B cell (primary cell): ENCODE data around the gene NPPB. TPM values are rescaled to one million over a fixed set of nuclear protein-coding genes. Genes with fewer than 3 reads are reported as not detected.

ENCODE experiments used
- ATAC-seq: fragments of 200-7000 bp; cut with Tn5 transposase; one replicate; pipeline ENCODE4 v1.10.0; 2021; ENCODE audit warnings: low read depth, mild to moderate bottlenecking, moderate number of reproducible peaks, moderate library complexity
- CTCF ChIA-PET: fragments of 350-600 bp; sonication (Branson Sonifier 250); formaldehyde crosslinking; loops from one replicate; lab custom pipeline; 2021; ENCODE audit warnings: antibody characterized with exemption, inconsistent platforms; lab: Charles Lee
- POLR2A ChIA-PET: fragments of 350-600 bp; sonication (Branson Sonifier 250); formaldehyde crosslinking; loops from one replicate; lab custom pipeline; 2021; ENCODE audit warnings: antibody characterized with exemption; lab: Charles Lee
- DNase-seq: peaks from one replicate; pipeline ENCODE4 v3.0.0; 2013
- H2AFZ ChIP-seq: 2 replicates; pipeline ENCODE4 v1.6.1; 2012; ENCODE audit warnings: mild to moderate bottlenecking, low read depth, low read length; ENCODE audit not compliant: insufficient read depth, poor library complexity, severe bottlenecking
- H3K27ac ChIP-seq, 2 donors: 1 replicate in 1 of 2; 2 replicates in 1 of 2; pipeline ENCODE4 v1.5.1; 2012 to 2013; ENCODE audit warnings: low read length in 2 of 2, mild to moderate bottlenecking in 2 of 2, moderate library complexity in 1 of 2
- H3K27me3 ChIP-seq, 4 experiments: fragments of 200-600 bp in 1 of 4; sonication (generic) in 1 of 4; replicated peaks in 1 of 4; 1 replicate in 2 of 4; 2 replicates in 2 of 4; pipeline versions ENCODE4 v1.6.1 to v1.7.0; 2013 to 2016; ENCODE audit warnings: low read length in 3 of 4, mild to moderate bottlenecking in 2 of 4, mixed read lengths in 1 of 4, moderate library complexity in 1 of 4; ENCODE audit not compliant: insufficient read depth in 4 of 4, control insufficient read depth in 3 of 4; ENCODE audit errors: control extremely low read depth in 1 of 4
- H3K36me3 ChIP-seq, 2 experiments: replicated peaks in 1 of 2; 1 replicate in 1 of 2; 2 replicates in 1 of 2; pipeline versions ENCODE4 v1.6.1 to v1.7.1; 2013; ENCODE audit warnings: low read length in 1 of 2; ENCODE audit not compliant: insufficient read depth in 2 of 2, control insufficient read depth in 1 of 2; ENCODE audit errors: control extremely low read depth in 1 of 2, extremely low read depth in 1 of 2
- H3K4me1 ChIP-seq, 2 donors: fragments of 200-600 bp in 1 of 2; sonication (generic) in 1 of 2; 1 replicate in 1 of 2; 2 replicates in 1 of 2; pipeline versions ENCODE4 v1.5.1 to v1.6.1; 2013 to 2017; ENCODE audit warnings: low read length in 2 of 2; ENCODE audit not compliant: control insufficient read depth in 2 of 2, insufficient read depth in 2 of 2
- H3K4me2 ChIP-seq: replicated peaks from 2 replicates; pipeline ENCODE3; 2012; ENCODE audit warnings: mild to moderate bottlenecking, low read depth, low read length; ENCODE audit not compliant: poor library complexity, severe bottlenecking
- H3K4me3 ChIP-seq, 5 experiments: fragments of 200-600 bp in 1 of 5; sonication (generic) in 1 of 5; 1 replicate in 3 of 5; 2 replicates in 2 of 5; pipeline versions ENCODE4 v1.5.1 to v1.7.0; 2011 to 2016; ENCODE audit warnings: low read length in 4 of 5, mild to moderate bottlenecking in 4 of 5, low read depth in 2 of 5, control low read depth in 1 of 5, moderate library complexity in 1 of 5; ENCODE audit not compliant: insufficient read depth in 1 of 5; ENCODE audit errors: control extremely low read depth in 1 of 5, extremely low read depth in 1 of 5
- H3K79me2 ChIP-seq: fragments of 200-600 bp; sonication (generic); one replicate; pipeline ENCODE4 v1.6.0; 2016; ENCODE audit warnings: low read length; ENCODE audit not compliant: control insufficient read depth, insufficient read depth
- H3K9ac ChIP-seq: fragments of 200-600 bp; sonication (generic); 2 replicates; pipeline ENCODE4 v1.6.1; 2017; ENCODE audit warnings: mild to moderate bottlenecking, low read length, moderate library complexity
- H3K9me3 ChIP-seq, 3 donors: one replicate each; pipeline versions ENCODE4 v1.6.1 to v1.7.1; 2013; ENCODE audit warnings: low read length in 2 of 3; ENCODE audit not compliant: control insufficient read depth in 2 of 3, insufficient read depth in 1 of 3; ENCODE audit errors: control extremely low read depth in 1 of 3
- H4K20me1 ChIP-seq: 2 replicates; pipeline ENCODE4 v1.6.0; 2012; ENCODE audit warnings: mild to moderate bottlenecking, low read length; ENCODE audit not compliant: insufficient read depth, control insufficient read depth, poor library complexity, severe bottlenecking
- H3K27ac Mint-ChIP-seq: one replicate; pipeline ENCODE4 v1.8.0; 2021; ENCODE audit warnings: mixed read lengths
- H3K27me3 Mint-ChIP-seq: one replicate; pipeline ENCODE4 v1.8.0; 2021; ENCODE audit warnings: mixed read lengths
- H3K4me1 Mint-ChIP-seq: one replicate; pipeline ENCODE4 v1.8.0; 2021; ENCODE audit warnings: mixed read lengths
- H3K4me3 Mint-ChIP-seq: one replicate; pipeline ENCODE4 v1.8.0; 2021; ENCODE audit warnings: mixed read lengths
- H3K9me3 Mint-ChIP-seq: one replicate; pipeline ENCODE4 v1.8.0; 2022; ENCODE audit warnings: mixed read lengths; ENCODE audit not compliant: insufficient read depth
- CTCF ChIP-seq: fragments of 200-600 bp; IDR thresholded peaks from one replicate; pipeline ENCODE4 v1.8.0; 2022; ENCODE audit warnings: antibody characterized with exemption, mild to moderate bottlenecking
- EZH2 ChIP-seq: IDR thresholded peaks from 2 replicates; pipeline ENCODE4 v1.6.1; 2012; ENCODE audit warnings: borderline replicate concordance, low read depth, mild to moderate bottlenecking, moderate library complexity, low read length; ENCODE audit not compliant: insufficient read depth, poor library complexity, severe bottlenecking
- WGBS: methylation state at CpG from one replicate; pipeline ENCODE4 v1.1.5; 2013; ENCODE audit warnings: missing lambda C conversion rate; ENCODE audit not compliant: insufficient coverage; 5-methylcytosine and 5-hydroxymethylcytosine counted together
- intact Hi-C: fragments of 100-400 bp; cut with micrococcal nuclease; formaldehyde crosslinking; loops from one replicate; pipeline ENCODE4 v1.10.0; 2022
- polyA plus RNA-seq: library from polyadenylated mRNA; depleted of rRNA; stranded (reverse); fragments of >200 nt; gene quantifications from 2 replicates; pipeline ENCODE4 v1.2.3, GENCODE V29; 2012
- total RNA-seq, 2 donors: library from RNA; stranded (reverse); fragments of 120-200 nt in 1 of 2; gene quantifications; 1 replicate in 1 of 2; 2 replicates in 1 of 2; pipeline versions ENCODE4 v1.2.3 to v1.2.4, GENCODE V29; 2013 to 2022

The NPPB gene
- total and polyA plus RNA-seq, 2 donors (not counting 1 experiment from before 2014, with no cell fraction given) = not detected

- Mint-ChIP-seq H3K4me1 (no peaks in the 10 kb centered on the region), H3K27me3 (peaks cover 18% of the 10 kb centered on the region), H3K4me3 (no peak overlapping the region), H3K27ac (no peak overlapping the region), H3K9me3 (no peaks in the 10 kb centered on the region)
- Histone ChIP-seq H3K9ac (no peak overlapping the region), H3K27ac (no peak overlapping the region), H3K79me2 (no peaks in the 10 kb centered on the region), H3K27me3 (peaks cover 0 to 14% (median 0%) of the 10 kb centered on the region in 4 experiments), H2AFZ (no peak overlapping the region), H3K4me2 (no peak overlapping the region), H4K20me1 (no peaks in the 10 kb centered on the region), H3K4me3 (no peak overlapping the region), H3K36me3 (no peaks in the 10 kb centered on the region), H3K9me3 (no peaks in the 10 kb centered on the region), H3K4me1 (no peaks in the 10 kb centered on the region)
- no peak for DNase-seq
- CTCF ChIA-PET = no interaction called here
- TF ChIP-seq CTCF (no peak), EZH2 (no peak)
- ATAC-seq = no peak
- POLR2A ChIA-PET = no interaction called here
- 87% methylated on average over 10 of the region's 10 CpGs for WGBS
- intact Hi-C loops = no loop called here
Measured at GRCh38 chr1:11875094-11875493, 16.3 kb upstream of the NPPB start.

- ATAC-seq (no peak), DNase-seq (no peak)
- Histone ChIP-seq H4K20me1 (no peaks in the 10 kb centered on the region), H3K9ac (no peak overlapping the region), H3K9me3 (no peaks in the 10 kb centered on the region), H3K4me1 (no peaks in the 10 kb centered on the region), H3K4me3 (no peak overlapping the region), H3K27me3 (peaks cover 0 to 11% (median 0%) of the 10 kb centered on the region in 4 experiments), H2AFZ (no peak overlapping the region), H3K27ac (no peak overlapping the region), H3K36me3 (no peaks in the 10 kb centered on the region), H3K79me2 (no peaks in the 10 kb centered on the region), H3K4me2 (no peak overlapping the region)
- no peak for TF ChIP-seq CTCF
- TF ChIP-seq EZH2 = no peak
- no peaks in the 10 kb centered on the region for H3K4me1 Mint-ChIP-seq
- no peak overlapping the region for H3K27ac Mint-ChIP-seq
- peaks cover 18% of the 10 kb centered on the region for H3K27me3 Mint-ChIP-seq
- 91% methylated on average over 5 of the region's 6 CpGs for whole genome bisulfite sequencing
- no peaks in the 10 kb centered on the region for H3K9me3 Mint-ChIP-seq
- intact Hi-C loops = no loop called here
- ChIA-PET CTCF (no interaction called here), POLR2A (no interaction called here)
- no peak overlapping the region for H3K4me3 Mint-ChIP-seq
Measured at GRCh38 chr1:11874624-11875023, 15.9 kb upstream of the NPPB start.
